GM12892 (cell line): ENCODE data around the gene LGR4.

Experiments used
- POLR2A ChIP-seq: IDR thresholded peaks from 2 replicates; pipeline ENCODE4 v1.6.1; 2011; ENCODE audit warnings: low read depth, low read length, control low read depth
- POLR2AphosphoS5 ChIP-seq: IDR thresholded peaks from 2 replicates; pipeline ENCODE4 v1.6.1; 2011; ENCODE audit warnings: low read depth, low read length, control low read depth
- TAF1 ChIP-seq: IDR thresholded peaks from 2 replicates; pipeline ENCODE4 v1.6.1; 2011; ENCODE audit warnings: low read depth, mild to moderate bottlenecking, control low read depth, low read length, borderline replicate concordance

GRCh38 chr11:27362749-27363575 lies 109.6 kb downstream of the LGR4 start, which contains the start of gene CCDC34:
- TF ChIP-seq POLR2A (peak; percentile 68; the same call in 1 of the 2 replicates), POLR2AphosphoS5 (peak; percentile 54), TAF1 (peak; percentile 62)
